ENCODE data around the gene HES5.

DNA sequence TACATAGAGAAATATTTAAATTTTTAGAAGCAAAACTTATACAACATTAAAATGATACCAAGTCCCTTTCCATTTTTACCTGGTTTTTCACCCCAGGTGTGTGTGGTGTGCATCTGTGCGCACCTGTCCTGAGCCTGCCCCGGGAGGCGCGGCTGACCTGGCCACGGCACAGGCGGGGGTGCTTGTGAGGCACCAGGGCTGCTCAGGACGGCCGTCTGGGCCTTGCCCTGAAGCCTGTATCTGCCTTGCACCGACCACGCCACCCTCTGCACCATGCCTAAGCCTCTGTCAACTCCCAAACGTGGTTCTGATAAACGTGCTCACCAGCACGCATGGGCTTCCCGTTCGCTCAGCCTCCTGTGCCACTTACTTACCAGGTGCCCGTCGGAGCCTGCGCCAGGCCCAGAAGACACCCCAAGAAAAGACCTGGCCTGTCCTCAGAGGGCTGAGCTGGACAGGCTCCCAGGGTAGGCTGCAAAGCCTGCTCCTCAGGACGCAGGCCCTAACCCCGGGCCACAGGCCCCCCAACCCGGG is 24.5 kb downstream of the HES5 start:
- TF ChIP-seq, protein P1, sequence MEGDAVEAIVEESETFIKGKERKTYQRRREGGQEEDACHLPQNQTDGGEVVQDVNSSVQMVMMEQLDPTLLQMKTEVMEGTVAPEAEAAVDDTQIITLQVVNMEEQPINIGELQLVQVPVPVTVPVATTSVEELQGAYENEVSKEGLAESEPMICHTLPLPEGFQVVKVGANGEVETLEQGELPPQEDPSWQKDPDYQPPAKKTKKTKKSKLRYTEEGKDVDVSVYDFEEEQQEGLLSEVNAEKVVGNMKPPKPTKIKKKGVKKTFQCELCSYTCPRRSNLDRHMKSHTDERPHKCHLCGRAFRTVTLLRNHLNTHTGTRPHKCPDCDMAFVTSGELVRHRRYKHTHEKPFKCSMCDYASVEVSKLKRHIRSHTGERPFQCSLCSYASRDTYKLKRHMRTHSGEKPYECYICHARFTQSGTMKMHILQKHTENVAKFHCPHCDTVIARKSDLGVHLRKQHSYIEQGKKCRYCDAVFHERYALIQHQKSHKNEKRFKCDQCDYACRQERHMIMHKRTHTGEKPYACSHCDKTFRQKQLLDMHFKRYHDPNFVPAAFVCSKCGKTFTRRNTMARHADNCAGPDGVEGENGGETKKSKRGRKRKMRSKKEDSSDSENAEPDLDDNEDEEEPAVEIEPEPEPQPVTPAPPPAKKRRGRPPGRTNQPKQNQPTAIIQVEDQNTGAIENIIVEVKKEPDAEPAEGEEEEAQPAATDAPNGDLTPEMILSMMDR (IDR thresholded peaks at IDR 0.05) = no peak
- no peak for TF ChIP-seq POLR2A (IDR thresholded peaks at IDR 0.05)
